K562 (cell line): Measurements from ENCODE around the gene RHOF.

Source experiments
- CBFA2T3 ChIP-seq: fragments of 450-650 bp; IDR thresholded peaks from 2 replicates; pipeline ENCODE4 v1.6.1; 2017
- EWSR1 ChIP-seq: fragments of 450-650 bp; IDR thresholded peaks from 2 replicates; pipeline ENCODE4 v1.6.1; 2018; ENCODE audit warnings: borderline replicate concordance, mild to moderate bottlenecking, low read depth, moderate library complexity; ENCODE audit not compliant: partially characterized antibody
- MEIS2 ChIP-seq: fragments of 450-650 bp; IDR thresholded peaks from 2 replicates; pipeline ENCODE4 v1.6.1; 2014; ENCODE audit warnings: mild to moderate bottlenecking; ENCODE audit not compliant: partially characterized antibody
- PCBP2 ChIP-seq: fragments of 200-400 bp; formaldehyde crosslinking; IDR thresholded peaks from 2 replicates; pipeline ENCODE4 v1.6.1; 2018; ENCODE audit warnings: low read length, low read depth, mild to moderate bottlenecking, moderate library complexity; ENCODE audit not compliant: poor library complexity, severe bottlenecking
- SMARCA4 ChIP-seq: fragments of 450-650 bp; IDR thresholded peaks from 2 replicates; pipeline ENCODE4 v1.6.1; 2016
- TBL1XR1 ChIP-seq, 2 experiments: IDR thresholded peaks; 2 replicates each; pipeline ENCODE4 v1.6.1; 2012; ENCODE audit warnings: improper control_type of control experiment in 2 of 2, low read length in 2 of 2, mild to moderate bottlenecking in 1 of 2
- TF ChIP-seq, protein P1 (sequence below): sonication (generic); formaldehyde crosslinking; IDR thresholded peaks from 2 replicates; pipeline ENCODE4 v1.9.0; 2022; ENCODE audit warnings: mild to moderate bottlenecking, missing genetic modification reagents
- TF ChIP-seq, protein P2 (sequence below): fragments of 250-450 bp; sonication (Bioruptor Pico); IDR thresholded peaks from 2 replicates; pipeline ENCODE4 v1.4.0; 2020; ENCODE audit warnings: mild to moderate bottlenecking

DNA sequence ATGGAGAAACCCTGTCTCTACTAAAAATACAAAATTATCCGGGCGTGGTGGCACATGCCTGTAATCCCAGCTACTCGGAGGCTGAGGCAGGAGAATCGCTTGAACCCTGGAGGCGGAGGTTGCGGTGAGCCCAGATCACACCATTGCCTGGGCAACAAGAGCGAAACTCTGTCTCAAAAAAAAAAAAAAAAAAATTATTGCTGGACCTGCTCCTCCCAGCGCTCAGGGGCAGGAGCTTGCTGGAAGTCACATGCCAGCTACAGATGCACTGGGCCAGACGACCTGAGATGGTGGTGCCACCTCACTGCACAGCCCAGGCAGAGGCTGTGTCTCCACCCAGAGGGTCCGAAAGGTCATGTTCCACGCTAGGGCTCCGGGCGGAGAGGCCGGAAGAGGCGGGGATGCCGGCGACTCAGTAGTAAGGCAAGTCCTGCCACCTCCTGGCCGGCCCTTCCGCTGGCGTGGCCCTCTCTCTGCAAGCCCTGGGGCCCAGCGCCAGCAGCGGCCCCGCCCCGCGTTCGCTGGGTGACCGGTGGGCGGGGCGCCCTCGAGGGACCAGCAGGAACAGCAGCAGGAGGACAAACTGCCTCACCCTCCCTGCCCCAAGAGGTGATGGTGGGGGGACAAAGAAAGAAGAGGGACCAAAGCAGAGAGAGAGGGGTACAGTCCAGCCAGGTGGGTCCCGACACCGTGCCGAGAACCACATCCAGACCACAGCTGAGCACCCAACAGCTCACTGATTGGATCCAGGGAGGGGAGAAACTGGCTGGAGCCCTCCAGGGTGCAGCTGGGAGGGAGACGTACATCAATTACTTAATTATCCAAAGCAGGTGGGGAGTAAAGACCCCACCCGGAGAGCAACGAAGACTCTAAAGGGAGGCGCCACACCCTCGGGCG is 3.6 kb upstream of the RHOF start:
- TF ChIP-seq, protein P1, sequence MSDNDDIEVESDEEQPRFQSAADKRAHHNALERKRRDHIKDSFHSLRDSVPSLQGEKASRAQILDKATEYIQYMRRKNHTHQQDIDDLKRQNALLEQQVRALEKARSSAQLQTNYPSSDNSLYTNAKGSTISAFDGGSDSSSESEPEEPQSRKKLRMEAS (CRISPR knock-in tag) = peak; percentile 81
- no peak for TF ChIP-seq EWSR1
- TF ChIP-seq PCBP2 = no peak
- peak; percentile 66 for TF ChIP-seq SMARCA4
- TF ChIP-seq MEIS2 = no peak
- TF ChIP-seq CBFA2T3 = no peak
- 0 out of 4 replicates have a peak, but pooled peaks of 1 of the 2 experiments have one; percentile 52 for TF ChIP-seq TBL1XR1 (IDR thresholded peaks at IDR 0.05; ENCODE audit: low read length in 2 of 2)
- TF ChIP-seq, protein P2, sequence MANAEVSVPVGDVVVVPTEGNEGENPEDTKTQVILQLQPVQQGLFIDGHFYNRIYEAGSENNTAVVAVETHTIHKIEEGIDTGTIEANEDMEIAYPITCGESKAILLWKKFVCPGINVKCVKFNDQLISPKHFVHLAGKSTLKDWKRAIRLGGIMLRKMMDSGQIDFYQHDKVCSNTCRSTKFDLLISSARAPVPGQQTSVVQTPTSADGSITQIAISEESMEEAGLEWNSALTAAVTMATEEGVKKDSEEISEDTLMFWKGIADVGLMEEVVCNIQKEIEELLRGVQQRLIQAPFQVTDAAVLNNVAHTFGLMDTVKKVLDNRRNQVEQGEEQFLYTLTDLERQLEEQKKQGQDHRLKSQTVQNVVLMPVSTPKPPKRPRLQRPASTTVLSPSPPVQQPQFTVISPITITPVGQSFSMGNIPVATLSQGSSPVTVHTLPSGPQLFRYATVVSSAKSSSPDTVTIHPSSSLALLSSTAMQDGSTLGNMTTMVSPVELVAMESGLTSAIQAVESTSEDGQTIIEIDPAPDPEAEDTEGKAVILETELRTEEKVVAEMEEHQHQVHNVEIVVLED (CRISPR knock-in tag) = no peak
